Neural crest cell (in vitro differentiated cells): ENCODE results near the gene SNRPD3. TPM values are rescaled to one million over a fixed set of nuclear protein-coding genes. Genes with fewer than 3 reads are reported as not detected.

Source experiments
- DNase-seq: peaks from one replicate; pipeline ENCODE4 v3.0.0; 2021; ENCODE audit warnings: low read depth, mixed read lengths, low spot score
- H3K27ac Mint-ChIP-seq: one replicate; pipeline ENCODE4 v1.8.0; 2021; ENCODE audit warnings: mild to moderate bottlenecking, mixed read lengths; ENCODE audit not compliant: unreplicated experiment
- H3K27me3 Mint-ChIP-seq: 2 replicates; pipeline ENCODE4 v1.8.0; 2021; ENCODE audit warnings: low read depth, mild to moderate bottlenecking, mixed read lengths
- H3K36me3 Mint-ChIP-seq: 2 replicates; pipeline ENCODE4 v1.8.0; 2021; ENCODE audit warnings: low read depth, mild to moderate bottlenecking, mixed read lengths
- H3K4me1 Mint-ChIP-seq: 2 replicates; pipeline ENCODE4 v1.8.0; 2021; ENCODE audit warnings: mixed read lengths
- H3K4me3 Mint-ChIP-seq: one replicate; pipeline ENCODE4 v1.8.0; 2021; ENCODE audit warnings: mild to moderate bottlenecking, mixed read lengths
- H3K9me3 Mint-ChIP-seq: 2 replicates; pipeline ENCODE4 v1.8.0; 2021; ENCODE audit warnings: mixed read lengths
- CTCF ChIP-seq: fragments of 200-600 bp; sonication (generic); conservative IDR thresholded peaks from 2 replicates; pipeline ENCODE4 v1.5.0; 2021; ENCODE audit warnings: antibody characterized with exemption, mild to moderate bottlenecking
- total RNA-seq: library from RNA; stranded (reverse); gene quantifications from 2 replicates; pipeline ENCODE4 v1.2.1, GENCODE V29; 2021

Gene SNRPD3
- total RNA-seq, 1 donor from 2014 or later: 151 TPM

- peaks cover 6% of the 10 kb centered on the region for H3K4me1 Mint-ChIP-seq
- no peaks in the 10 kb centered on the region for H3K9me3 Mint-ChIP-seq
- no peak overlapping the region for H3K4me3 Mint-ChIP-seq
- no peaks in the 10 kb centered on the region for H3K27me3 Mint-ChIP-seq
- DNase-seq: no peak
- H3K27ac Mint-ChIP-seq: no peak overlapping the region
- H3K36me3 Mint-ChIP-seq: no peaks in the 10 kb centered on the region
- TF ChIP-seq CTCF: no peak
These were observed 32.1 kb downstream of the SNRPD3 start for GRCh38 chr22:24587948-24588347.

- no peaks in the 10 kb centered on the region for H3K36me3 Mint-ChIP-seq
- DNase-seq: no peak
- H3K27me3 Mint-ChIP-seq: no peaks in the 10 kb centered on the region
- peaks cover 9% of the 10 kb centered on the region for H3K4me1 Mint-ChIP-seq
- TF ChIP-seq CTCF: no peak
- H3K9me3 Mint-ChIP-seq: no peaks in the 10 kb centered on the region
- no peak overlapping the region for H3K4me3 Mint-ChIP-seq
- no peak overlapping the region for H3K27ac Mint-ChIP-seq
These were observed 32.6 kb downstream of the SNRPD3 start for GRCh38 chr22:24588381-24588756.

- Mint-ChIP-seq H3K9me3 (no peaks in the 10 kb centered on the region), H3K36me3 (no peaks in the 10 kb centered on the region), H3K4me1 (peaks cover 11% of the 10 kb centered on the region), H3K27me3 (no peaks in the 10 kb centered on the region), H3K27ac (no peak overlapping the region), H3K4me3 (no peak overlapping the region)
- DNase-seq: no peak
- TF ChIP-seq CTCF: no peak
These were observed 33.1 kb downstream of the SNRPD3 start for GRCh38 chr22:24588757-24589481.

- no peak for DNase-seq
- peaks cover 11% of the 10 kb centered on the region for H3K4me1 Mint-ChIP-seq
- no peak overlapping the region for H3K4me3 Mint-ChIP-seq
- H3K27ac Mint-ChIP-seq: no peak overlapping the region
- no peaks in the 10 kb centered on the region for H3K27me3 Mint-ChIP-seq
- no peaks in the 10 kb centered on the region for H3K9me3 Mint-ChIP-seq
- no peak for TF ChIP-seq CTCF
- H3K36me3 Mint-ChIP-seq: no peaks in the 10 kb centered on the region
These were observed 33.8 kb downstream of the SNRPD3 start for GRCh38 chr22:24589518-24590030.

GRCh38 chr22:24590596-24591173 lies 34.9 kb downstream of the SNRPD3 start:
- no peaks in the 10 kb centered on the region for H3K9me3 Mint-ChIP-seq
- no peaks in the 10 kb centered on the region for H3K36me3 Mint-ChIP-seq
- H3K27ac Mint-ChIP-seq: peak overlapping the region; percentile 72
- peak overlapping the region; percentile 73 for H3K4me3 Mint-ChIP-seq
- H3K27me3 Mint-ChIP-seq: no peaks in the 10 kb centered on the region
- DNase-seq: no peak
- peaks cover 11% of the 10 kb centered on the region for H3K4me1 Mint-ChIP-seq
- TF ChIP-seq CTCF: no peak
